H9 (cell line): ENCODE data around the gene CREG1. TPM values are rescaled to one million over a fixed set of nuclear protein-coding genes. Genes with fewer than 3 reads are reported as not detected.

Source experiments
- DNase-seq: peaks from one replicate; pipeline ENCODE4 v3.0.0-alpha.2; 2017
- H2AFZ ChIP-seq: one replicate; pipeline ENCODE4 v1.6.1; 2013; ENCODE audit warnings: mild to moderate bottlenecking, low read length, control low read depth, moderate library complexity
- H2AK5ac ChIP-seq: 2 replicates; pipeline ENCODE4 v1.6.1; 2013; ENCODE audit warnings: low read length, control low read depth, mixed read lengths; ENCODE audit not compliant: insufficient read length
- H2BK120ac ChIP-seq: one replicate; pipeline ENCODE4 v1.6.1; 2013; ENCODE audit warnings: low read depth, mild to moderate bottlenecking, low read length, control low read depth, inconsistent platforms; ENCODE audit not compliant: poor library complexity, severe bottlenecking
- H2BK12ac ChIP-seq: 2 replicates; pipeline ENCODE4 v1.6.1; 2013; ENCODE audit warnings: low read length, control low read depth, mixed read lengths, low read depth; ENCODE audit not compliant: insufficient read length
- H2BK15ac ChIP-seq: 2 replicates; pipeline ENCODE4 v1.6.1; 2013; ENCODE audit warnings: low read depth, low read length, control low read depth
- H2BK20ac ChIP-seq: one replicate; pipeline ENCODE4 v1.6.1; 2013; ENCODE audit warnings: low read depth, mild to moderate bottlenecking, low read length, control low read depth, inconsistent platforms; ENCODE audit not compliant: poor library complexity, severe bottlenecking
- H2BK5ac ChIP-seq: 2 replicates; pipeline ENCODE4 v1.6.1; 2013; ENCODE audit warnings: low read length, control low read depth, mixed read lengths; ENCODE audit not compliant: insufficient read length
- H3K14ac ChIP-seq: 2 replicates; pipeline ENCODE4 v1.6.1; 2013; ENCODE audit warnings: low read length, control low read depth; ENCODE audit not compliant: insufficient read depth
- H3K18ac ChIP-seq: 2 replicates; pipeline ENCODE4 v1.6.1; 2013; ENCODE audit warnings: low read depth, mild to moderate bottlenecking, mixed read lengths, low read length, control low read depth; ENCODE audit not compliant: insufficient read length
- H3K23ac ChIP-seq: 2 replicates; pipeline ENCODE4 v1.6.1; 2013; ENCODE audit warnings: low read length, control low read depth, mixed read lengths, low read depth; ENCODE audit not compliant: insufficient read length
- H3K23me2 ChIP-seq: 2 replicates; pipeline ENCODE4 v1.6.1; 2013; ENCODE audit warnings: low read depth, mild to moderate bottlenecking, mixed read lengths, low read length, control low read depth; ENCODE audit not compliant: insufficient read length, poor library complexity, severe bottlenecking
- H3K27ac ChIP-seq: 2 replicates; pipeline ENCODE4 v1.5.1; 2013; ENCODE audit warnings: low read length, control low read depth, mixed read lengths, low read depth; ENCODE audit not compliant: insufficient read length
- H3K27me3 ChIP-seq: 2 replicates; pipeline ENCODE4 v1.6.1; 2013; ENCODE audit warnings: low read length, control low read depth, inconsistent platforms; ENCODE audit not compliant: insufficient read depth
- H3K4ac ChIP-seq: 2 replicates; pipeline ENCODE4 v1.6.1; 2013; ENCODE audit warnings: low read depth, mild to moderate bottlenecking, control low read depth, inconsistent platforms, low read length, moderate library complexity
- H3K4me1 ChIP-seq: 2 replicates; pipeline ENCODE4 v1.6.1; 2013; ENCODE audit warnings: low read length, control low read depth, inconsistent platforms; ENCODE audit not compliant: insufficient read depth
- H3K4me2 ChIP-seq: 2 replicates; pipeline ENCODE4 v1.6.1; 2013; ENCODE audit warnings: low read length, control low read depth, mixed read lengths; ENCODE audit not compliant: insufficient read length, insufficient read depth
- H3K56ac ChIP-seq: 2 replicates; pipeline ENCODE4 v1.6.1; 2013; ENCODE audit warnings: low read depth, mild to moderate bottlenecking, mixed read lengths, low read length, control low read depth; ENCODE audit not compliant: insufficient read length
- H3K79me1 ChIP-seq: 2 replicates; pipeline ENCODE4 v1.6.1; 2013; ENCODE audit warnings: low read depth, mild to moderate bottlenecking, moderate library complexity, low read length, control low read depth, inconsistent platforms; ENCODE audit not compliant: insufficient read depth, poor library complexity, severe bottlenecking
- H3K79me2 ChIP-seq: 2 replicates; pipeline ENCODE4 v1.6.1; 2013; ENCODE audit warnings: low read length, control low read depth, inconsistent platforms; ENCODE audit not compliant: insufficient read depth
- H3K9ac ChIP-seq: 2 replicates; pipeline ENCODE4 v1.6.1; 2013; ENCODE audit warnings: low read length, control low read depth, mixed read lengths; ENCODE audit not compliant: insufficient read length; ENCODE audit errors: extremely low read depth
- H3K9me3 ChIP-seq: one replicate; pipeline ENCODE4 v1.6.1; 2013; ENCODE audit warnings: low read depth, low read length, inconsistent platforms; ENCODE audit not compliant: control insufficient read depth
- H3T11ph ChIP-seq: one replicate; pipeline ENCODE4 v1.6.1; 2013; ENCODE audit warnings: mild to moderate bottlenecking, low read length, control low read depth, inconsistent platforms
- H4K20me1 ChIP-seq: one replicate; pipeline ENCODE4 v1.6.1; 2013; ENCODE audit not compliant: control insufficient read depth, insufficient read length, insufficient read depth
- H4K5ac ChIP-seq: 2 replicates; pipeline ENCODE4 v1.6.1; 2013; ENCODE audit warnings: low read depth, mild to moderate bottlenecking, mixed read lengths, low read length, control low read depth; ENCODE audit not compliant: insufficient read length
- H4K8ac ChIP-seq: replicated peaks from 2 replicates; pipeline ENCODE4 v1.6.1; 2013; ENCODE audit warnings: low read length, control low read depth, mixed read lengths, low read depth; ENCODE audit not compliant: insufficient read length
- H4K91ac ChIP-seq: 2 replicates; pipeline ENCODE4 v1.6.1; 2013; ENCODE audit warnings: low read depth, mild to moderate bottlenecking, moderate library complexity, mixed read lengths, low read length, control low read depth; ENCODE audit not compliant: insufficient read length
- H3K27ac Mint-ChIP-seq, 3 experiments: 2 replicates in 2 of 3; 3 replicates in 1 of 3; pipeline ENCODE4 v1.8.0; 2020 to 2021; ENCODE audit warnings: mixed read lengths in 3 of 3, mild to moderate bottlenecking in 1 of 3, moderate library complexity in 1 of 3
- H3K27me3 Mint-ChIP-seq: 2 replicates; pipeline ENCODE4 v1.8.0; 2021; ENCODE audit warnings: low read depth, mild to moderate bottlenecking, moderate library complexity, mixed read lengths
- H3K36me3 Mint-ChIP-seq, 3 experiments: 2 replicates in 2 of 3; 3 replicates in 1 of 3; pipeline ENCODE4 v1.8.0; 2020 to 2021; ENCODE audit warnings: low read depth in 3 of 3, mixed read lengths in 3 of 3; ENCODE audit not compliant: insufficient read depth in 1 of 3
- H3K4me1 Mint-ChIP-seq, 2 experiments: 2 replicates each; pipeline ENCODE4 v1.8.0; 2020; ENCODE audit warnings: mixed read lengths in 2 of 2
- H3K4me3 Mint-ChIP-seq, 2 experiments: 2 replicates in 1 of 2; 3 replicates in 1 of 2; pipeline ENCODE4 v1.8.0; 2020 to 2021; ENCODE audit warnings: mild to moderate bottlenecking in 2 of 2, mixed read lengths in 2 of 2, moderate library complexity in 1 of 2
- H3K9me3 Mint-ChIP-seq, 2 experiments: 2 replicates in 1 of 2; 3 replicates in 1 of 2; pipeline ENCODE4 v1.8.0; 2020; ENCODE audit warnings: mild to moderate bottlenecking in 2 of 2, mixed read lengths in 2 of 2, moderate library complexity in 1 of 2
- CTCF ChIP-seq: fragments of 200-600 bp; sonication (generic); conservative IDR thresholded peaks from 3 replicates; pipeline ENCODE4 v1.8.0; 2021; ENCODE audit warnings: antibody characterized with exemption, mild to moderate bottlenecking
- WGBS: extraction: QIAGEN DNeasy Blood & Tissue Kit; methylation state at CpG from one replicate; pipeline ENCODE4 v1.1.7; 2013; ENCODE audit warnings: missing lambda C conversion rate, low lambda C conversion rate, mixed read lengths; ENCODE audit not compliant: insufficient read length; ENCODE audit errors: extremely low coverage; 5-methylcytosine and 5-hydroxymethylcytosine counted together
- total RNA-seq: library from RNA; stranded (reverse); gene quantifications from 2 replicates; pipeline ENCODE4 v1.2.1, GENCODE V29; 2021

CREG1 gene
- total RNA-seq, 1 experiment from 2014 or later: 19.8 TPM

GRCh38 chr1:167579986-167580385 is 26.4 kb upstream of the CREG1 start:
- TF ChIP-seq CTCF: no peak
- Histone ChIP-seq H3K79me1 (no peaks in the 10 kb centered on the region), H2BK15ac (no peak overlapping the region), H3K23me2 (no peaks in the 10 kb centered on the region), H2BK5ac (no peak overlapping the region), H2BK120ac (no peak overlapping the region), H2AFZ (no peak overlapping the region), H4K20me1 (no peaks in the 10 kb centered on the region), H3K14ac (no peak overlapping the region), H2AK5ac (no peak overlapping the region), H4K5ac (no peak overlapping the region), H3K9me3 (no peaks in the 10 kb centered on the region), H3K23ac (no peak overlapping the region), H3K27me3 (no peaks in the 10 kb centered on the region), H3K9ac (no peak overlapping the region), H2BK12ac (no peak overlapping the region), H3K27ac (no peak overlapping the region), H3T11ph (no peak overlapping the region), H4K91ac (no peak overlapping the region), H3K4ac (no peak overlapping the region), H3K4me1 (no peaks in the 10 kb centered on the region), H3K4me2 (no peak overlapping the region), H3K79me2 (no peaks in the 10 kb centered on the region), H3K18ac (no peak overlapping the region), H2BK20ac (no peak overlapping the region), H4K8ac (no peak overlapping the region), H3K56ac (no peak overlapping the region)
- WGBS: no CpG with 5 or more reads among the region's 4 CpGs
- no peak overlapping the region; a peak in 1 of 7 replicates for H3K27ac Mint-ChIP-seq
- H3K27me3 Mint-ChIP-seq: peaks cover 7% of the 10 kb centered on the region
- peaks cover 0 to 2% of the 10 kb centered on the region in 2 experiments; a peak in 2 of 5 replicates for H3K9me3 Mint-ChIP-seq
- no peaks in the 10 kb centered on the region for H3K4me1 Mint-ChIP-seq
- no peak for DNase-seq
- H3K4me3 Mint-ChIP-seq: no peak overlapping the region
- H3K36me3 Mint-ChIP-seq: no peaks in the 10 kb centered on the region
